ENCODE results near the gene VOPP1. TPM values are rescaled to one million over a fixed set of nuclear protein-coding genes. Genes with fewer than 3 reads are reported as not detected.
A peak's percentile ranks its signal among the peaks of the same experiment; 100 is the strongest.

Gene VOPP1
- polyA plus RNA-seq, 3 donors: 54.7 to 64.0 (median 56.9) TPM

DNA sequence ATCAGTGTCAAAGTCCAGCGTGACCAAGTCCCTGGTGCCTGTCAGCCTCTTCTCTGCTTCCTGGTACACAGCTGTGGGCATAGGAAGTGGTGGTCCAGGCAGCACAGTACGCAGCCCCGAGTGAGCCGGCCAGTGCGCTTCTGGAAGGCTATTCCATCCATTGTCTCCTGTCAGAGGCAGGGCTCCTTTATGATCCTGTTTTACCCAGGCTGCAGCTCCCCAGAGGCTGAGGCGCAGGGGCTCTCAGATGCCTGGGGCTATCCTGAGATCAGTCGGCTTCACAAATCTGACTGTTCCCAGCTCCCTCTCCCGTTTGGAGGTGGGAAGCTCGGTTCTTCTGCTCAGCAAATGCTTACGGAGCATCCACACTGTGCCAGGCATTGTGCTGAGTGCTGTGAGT is 136.8 kb downstream of the VOPP1 start:
- DNase-seq (ENCODE audit: extremely low read depth in 1 of 11, low read depth in 9 of 11, low spot score in 4 of 11): no peak

DNA sequence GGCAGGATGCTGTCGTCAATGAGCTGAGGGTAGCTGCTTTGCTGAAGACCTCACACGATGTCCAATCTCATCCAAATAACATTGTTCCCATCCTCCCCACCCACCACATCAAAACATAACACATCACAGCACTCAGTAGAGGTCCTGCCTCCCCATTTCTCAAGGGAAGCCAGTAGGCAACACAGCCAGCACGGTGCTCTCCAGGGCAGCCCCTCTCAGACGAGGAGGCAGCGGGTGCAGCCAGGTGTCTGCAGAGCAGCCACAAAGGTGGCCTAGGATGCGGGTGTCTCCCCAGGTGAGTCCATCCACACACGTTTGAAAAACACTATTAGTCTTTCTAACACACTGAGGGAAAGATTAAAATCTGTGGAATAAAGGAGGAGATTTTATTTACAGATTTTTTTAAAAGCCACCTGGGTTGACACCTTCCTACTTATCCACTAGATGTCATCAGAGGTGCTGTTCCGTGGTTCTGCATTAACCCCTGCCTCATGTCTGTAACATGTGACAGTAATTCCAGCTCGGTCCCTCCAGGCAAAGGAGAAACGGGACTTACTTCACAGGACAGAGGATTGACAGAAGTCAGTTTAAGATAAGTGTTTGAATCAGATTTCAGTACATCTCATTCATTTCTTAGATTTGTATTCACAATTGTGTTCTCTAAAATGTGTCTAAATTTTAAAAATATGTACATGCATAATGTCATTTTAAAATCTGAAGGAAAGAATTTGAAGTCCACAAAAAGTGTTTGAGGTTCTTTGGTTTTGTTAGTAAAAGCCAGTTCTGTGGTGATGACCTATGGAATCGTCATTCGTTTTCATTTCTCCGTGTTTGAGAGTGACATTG is 139.1 kb downstream of the VOPP1 start:
- peak in 1 of 11 donors; percentile 34 for DNase-seq (ENCODE audit: extremely low read depth in 1 of 11, low read depth in 9 of 11, low spot score in 4 of 11)

DNA sequence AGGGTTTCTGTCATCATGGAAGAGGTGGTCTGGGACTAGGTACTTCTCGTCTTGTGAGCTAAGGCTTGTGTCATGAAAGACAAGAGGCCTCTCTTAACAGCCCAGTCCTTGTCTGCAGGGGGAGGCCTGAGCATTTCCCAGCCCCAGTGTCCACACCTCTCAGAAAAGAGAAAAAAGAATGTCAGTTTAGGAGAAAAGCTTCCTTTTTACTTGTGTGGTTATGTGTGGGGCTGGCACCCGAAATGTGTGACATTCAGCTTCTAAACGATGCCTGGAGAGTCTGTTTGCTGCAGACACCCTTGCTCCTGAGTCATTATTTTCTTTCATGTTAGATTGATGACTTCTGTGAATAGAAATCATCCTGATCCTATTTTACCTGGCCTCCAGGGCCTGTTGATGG is 139.8 kb downstream of the VOPP1 start:
- no peak for DNase-seq (ENCODE audit: extremely low read depth in 1 of 11, low read depth in 9 of 11, low spot score in 4 of 11)

DNA sequence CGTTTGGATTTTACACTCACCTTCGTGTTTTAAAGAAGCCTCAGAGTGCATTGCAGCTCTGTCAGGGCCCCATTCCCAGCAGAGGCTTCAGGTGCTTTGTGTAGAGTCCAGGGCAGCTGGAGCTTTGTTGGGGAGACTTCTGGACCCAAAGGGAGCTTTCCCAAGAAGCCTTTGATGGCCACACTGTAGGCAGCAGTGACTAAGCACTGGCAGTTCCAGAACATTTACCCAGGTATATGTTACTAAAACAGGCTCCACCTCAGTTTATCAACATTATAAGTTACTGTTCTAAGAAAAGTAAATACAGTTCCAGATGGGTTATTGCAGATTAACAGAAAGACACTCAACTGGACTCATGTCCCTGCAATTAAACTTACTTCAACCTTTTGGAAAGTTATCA is 140.4 kb downstream of the VOPP1 start:
- DNase-seq (ENCODE audit: extremely low read depth in 1 of 11, low read depth in 9 of 11, low spot score in 4 of 11): no peak

DNA sequence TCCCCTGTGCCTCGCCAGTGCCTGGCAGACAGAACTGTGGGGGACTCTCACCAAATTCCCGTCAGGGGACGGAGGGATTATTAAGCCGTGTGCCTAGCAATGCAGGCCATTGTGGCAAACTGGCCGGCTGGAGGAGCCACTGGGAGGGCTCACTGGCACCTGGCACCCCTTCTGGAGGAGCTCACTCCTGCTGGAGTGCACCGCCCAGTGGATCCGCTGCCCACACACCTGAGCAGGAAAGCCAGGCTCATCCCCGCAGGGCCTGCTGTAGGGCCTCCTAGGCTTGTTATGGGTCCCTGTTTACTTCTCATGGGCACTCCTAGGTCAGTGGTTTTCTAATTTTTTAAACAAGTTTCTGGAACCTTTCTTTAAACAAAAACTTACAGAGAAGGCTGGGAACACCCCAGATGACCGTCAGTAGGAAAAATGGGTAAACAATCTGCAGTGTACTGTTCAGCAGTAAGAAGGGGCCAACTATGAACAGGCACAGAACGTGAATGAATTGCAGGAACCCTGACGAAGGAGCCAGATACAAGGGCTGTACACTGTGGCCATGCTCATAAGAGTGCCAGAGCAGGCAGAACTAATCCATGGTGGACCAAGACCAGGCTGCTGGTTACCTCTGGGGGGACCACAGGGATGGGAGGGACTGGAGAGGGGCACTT is 142.3 kb downstream of the VOPP1 start:
- no peak for DNase-seq (ENCODE audit: extremely low read depth in 1 of 11, low read depth in 9 of 11, low spot score in 4 of 11)

DNA sequence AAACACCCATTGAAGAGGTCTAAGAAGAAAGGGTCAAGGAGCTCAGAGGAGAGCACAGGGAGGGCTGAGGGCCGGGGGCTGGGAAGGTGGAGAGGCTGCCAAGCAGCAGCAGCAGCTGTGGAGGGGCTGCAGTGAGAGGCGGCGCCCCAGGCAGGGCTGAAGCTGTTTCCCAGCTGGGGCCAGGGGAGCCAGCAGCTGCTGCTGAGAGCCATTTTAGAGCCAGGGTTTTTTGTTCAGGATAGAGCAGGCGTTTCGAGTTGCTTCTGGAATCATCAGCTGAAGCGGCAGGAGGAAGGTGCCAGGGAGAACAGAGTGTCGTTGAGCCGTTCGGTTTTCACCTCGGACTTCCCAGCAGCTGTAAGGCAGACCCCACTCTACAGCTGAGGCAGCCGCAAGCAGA is 144.5 kb downstream of the VOPP1 start:
- DNase-seq (ENCODE audit: extremely low read depth in 1 of 11, low read depth in 9 of 11, low spot score in 4 of 11): peak in 1 of 11 donors; percentile 20

DNA sequence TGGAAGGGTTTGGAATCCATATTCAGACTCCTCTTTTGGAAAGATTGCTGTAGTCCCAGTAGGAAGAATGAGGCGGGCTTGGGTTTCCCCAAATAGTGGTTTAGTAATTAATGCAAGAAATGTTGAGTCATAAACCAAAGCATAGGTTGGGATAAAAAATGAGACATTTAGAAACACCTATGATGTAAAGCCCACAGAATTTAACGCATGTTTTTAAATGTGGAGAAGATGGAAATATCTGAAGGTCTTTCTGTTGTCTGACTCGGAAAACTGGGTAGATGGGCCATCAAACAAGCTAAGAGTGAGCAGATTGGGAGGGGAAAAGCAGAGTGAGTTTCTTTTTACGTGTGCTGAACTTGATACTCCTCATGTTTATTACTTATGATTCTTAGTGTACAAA is 145.0 kb downstream of the VOPP1 start:
- no peak for DNase-seq (ENCODE audit: extremely low read depth in 1 of 11, low read depth in 9 of 11, low spot score in 4 of 11)

DNA sequence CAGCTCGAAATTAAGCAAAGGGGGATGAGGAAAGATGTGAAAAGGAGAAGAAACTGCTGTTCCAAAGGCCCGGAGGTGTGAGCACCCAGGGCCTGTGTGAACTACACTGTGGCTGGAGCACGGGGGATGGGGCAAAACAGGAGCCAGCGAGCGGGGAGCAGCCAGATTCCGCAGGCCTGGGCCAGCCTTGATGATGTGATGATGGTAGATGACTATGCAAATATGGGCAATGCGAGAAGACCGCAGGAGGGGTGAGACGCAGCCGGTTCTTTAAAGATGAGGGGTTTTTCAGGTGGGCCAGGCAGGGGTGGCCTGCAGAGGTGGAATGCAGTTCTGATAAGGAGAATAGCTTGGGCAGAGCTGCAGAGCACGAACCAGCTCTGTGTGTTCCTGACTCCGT is 145.6 kb downstream of the VOPP1 start:
- no peak for DNase-seq (ENCODE audit: extremely low read depth in 1 of 11, low read depth in 9 of 11, low spot score in 4 of 11)

DNA sequence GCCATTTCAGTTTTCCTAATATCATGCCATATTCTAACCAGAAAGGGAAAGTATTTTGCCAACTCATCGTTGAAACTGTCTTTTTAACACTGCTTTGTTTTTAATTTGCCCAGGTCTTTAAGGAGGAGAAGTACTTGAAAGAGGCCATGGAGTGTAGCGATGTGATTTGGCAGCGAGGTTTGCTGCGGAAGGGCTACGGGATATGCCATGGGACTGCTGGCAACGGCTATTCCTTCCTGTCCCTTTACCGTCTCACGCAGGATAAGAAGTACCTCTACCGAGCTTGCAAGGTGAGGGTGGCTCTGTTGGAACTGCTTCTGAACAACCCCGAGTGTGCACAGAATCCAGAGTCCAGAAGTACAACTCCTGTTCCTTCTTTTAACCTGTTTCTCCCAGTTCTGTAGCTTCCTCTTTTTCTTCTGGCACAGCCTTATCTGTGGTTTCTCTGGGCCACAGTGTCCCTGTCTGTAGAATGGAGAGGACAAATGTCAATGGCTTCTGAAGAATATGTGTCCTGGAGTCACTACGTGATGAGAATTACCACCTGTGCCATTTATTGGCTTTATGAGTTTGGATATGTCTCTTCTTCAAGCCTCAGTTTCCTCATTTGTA is 147.1 kb downstream of the VOPP1 start:
- DNase-seq (ENCODE audit: extremely low read depth in 1 of 11, low read depth in 9 of 11, low spot score in 4 of 11): no peak

DNA sequence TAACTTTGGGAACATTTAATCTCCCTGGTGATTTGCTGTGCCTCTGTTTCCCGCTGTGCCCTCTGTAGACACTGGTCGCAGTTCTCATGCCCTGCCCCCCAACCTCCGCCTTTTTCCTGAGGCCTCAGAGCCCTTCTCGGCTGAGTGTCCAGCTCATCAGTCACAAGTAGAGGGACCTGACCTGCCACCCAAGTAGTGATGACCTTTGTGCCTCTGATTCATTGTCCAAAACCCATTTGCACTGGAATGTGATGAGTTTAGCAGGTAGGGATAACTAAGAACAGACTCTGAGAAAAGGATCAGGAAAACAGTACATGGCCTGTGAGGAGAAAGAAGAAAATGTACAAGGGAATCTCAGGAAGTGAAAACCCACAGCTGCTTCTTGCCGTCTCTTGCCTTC is 148.4 kb downstream of the VOPP1 start:
- no peak for DNase-seq (ENCODE audit: extremely low read depth in 1 of 11, low read depth in 9 of 11, low spot score in 4 of 11)

DNA sequence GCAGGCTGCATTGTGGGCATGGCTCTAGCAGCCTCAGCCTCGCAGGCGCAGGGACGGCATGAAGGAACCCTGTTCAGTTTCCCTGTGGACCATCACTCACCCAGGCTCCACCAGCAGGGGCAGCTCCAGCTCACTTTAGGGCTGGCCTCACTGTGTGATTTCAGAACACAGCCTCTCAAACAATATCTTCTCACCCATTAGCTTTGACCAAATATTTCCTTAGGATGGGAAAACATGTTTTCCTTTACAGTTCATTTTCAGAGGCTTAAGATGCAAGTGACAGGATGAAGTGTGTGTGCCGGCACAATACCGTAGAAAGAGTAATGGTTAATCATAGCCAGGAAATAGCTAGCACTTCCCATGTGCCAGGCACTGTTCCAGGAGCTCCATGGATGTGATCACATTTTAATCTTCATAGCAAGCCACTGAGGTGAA is 149.0 kb downstream of the VOPP1 start:
- no peak for DNase-seq (ENCODE audit: extremely low read depth in 1 of 11, low read depth in 9 of 11, low spot score in 4 of 11)

Other genes starting within 250 kb of the VOPP1 start
- 10 to 100 TPM; 25.7 to 28.8 (median 26.9) TPM for gene LANCL2, start 207.2 kb downstream of the VOPP1 start, polyA plus RNA-seq (ENCODE audit: insufficient read length in 3 of 3)